Measurements from ENCODE around the gene AIG1.

The AIG1 gene

GRCh38 chr6:143098054-143098671, 37.5 kb downstream of the AIG1 start:
- Histone ChIP-seq H3K4me3 (ENCODE audit: low read depth, low read length) (no peak overlapping the region), H3K4me1 (no peaks in the 10 kb centered on the region), H3K27me3 (no peaks in the 10 kb centered on the region), H3K36me3 (no peaks in the 10 kb centered on the region), H3K9me3 (no peaks in the 10 kb centered on the region)
- DNase-seq: no peak
- TF ChIP-seq, protein P1, sequence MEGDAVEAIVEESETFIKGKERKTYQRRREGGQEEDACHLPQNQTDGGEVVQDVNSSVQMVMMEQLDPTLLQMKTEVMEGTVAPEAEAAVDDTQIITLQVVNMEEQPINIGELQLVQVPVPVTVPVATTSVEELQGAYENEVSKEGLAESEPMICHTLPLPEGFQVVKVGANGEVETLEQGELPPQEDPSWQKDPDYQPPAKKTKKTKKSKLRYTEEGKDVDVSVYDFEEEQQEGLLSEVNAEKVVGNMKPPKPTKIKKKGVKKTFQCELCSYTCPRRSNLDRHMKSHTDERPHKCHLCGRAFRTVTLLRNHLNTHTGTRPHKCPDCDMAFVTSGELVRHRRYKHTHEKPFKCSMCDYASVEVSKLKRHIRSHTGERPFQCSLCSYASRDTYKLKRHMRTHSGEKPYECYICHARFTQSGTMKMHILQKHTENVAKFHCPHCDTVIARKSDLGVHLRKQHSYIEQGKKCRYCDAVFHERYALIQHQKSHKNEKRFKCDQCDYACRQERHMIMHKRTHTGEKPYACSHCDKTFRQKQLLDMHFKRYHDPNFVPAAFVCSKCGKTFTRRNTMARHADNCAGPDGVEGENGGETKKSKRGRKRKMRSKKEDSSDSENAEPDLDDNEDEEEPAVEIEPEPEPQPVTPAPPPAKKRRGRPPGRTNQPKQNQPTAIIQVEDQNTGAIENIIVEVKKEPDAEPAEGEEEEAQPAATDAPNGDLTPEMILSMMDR (IDR thresholded peaks at IDR 0.05; ENCODE audit: low read depth, low read length): no peak

DNA sequence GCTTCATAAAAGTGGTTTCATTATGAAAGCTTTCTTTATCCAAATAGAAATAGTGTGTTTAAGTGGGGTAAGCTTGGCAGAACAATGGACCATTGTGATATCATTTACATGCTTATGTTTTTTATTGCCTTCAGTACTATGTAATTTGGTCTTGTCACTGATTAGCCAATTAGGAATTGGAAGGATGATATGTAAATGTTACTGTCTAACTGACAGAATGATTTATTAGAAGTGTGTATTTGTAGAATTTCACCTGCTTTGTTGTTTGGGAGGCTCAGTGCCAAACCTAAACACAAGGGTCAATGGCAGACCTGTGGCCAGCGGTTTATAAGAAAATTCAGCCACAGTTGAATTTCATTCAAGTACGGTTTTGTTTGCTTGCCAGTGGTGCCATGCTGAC, 39.0 kb downstream of the AIG1 start:
- no peak for DNase-seq

DNA sequence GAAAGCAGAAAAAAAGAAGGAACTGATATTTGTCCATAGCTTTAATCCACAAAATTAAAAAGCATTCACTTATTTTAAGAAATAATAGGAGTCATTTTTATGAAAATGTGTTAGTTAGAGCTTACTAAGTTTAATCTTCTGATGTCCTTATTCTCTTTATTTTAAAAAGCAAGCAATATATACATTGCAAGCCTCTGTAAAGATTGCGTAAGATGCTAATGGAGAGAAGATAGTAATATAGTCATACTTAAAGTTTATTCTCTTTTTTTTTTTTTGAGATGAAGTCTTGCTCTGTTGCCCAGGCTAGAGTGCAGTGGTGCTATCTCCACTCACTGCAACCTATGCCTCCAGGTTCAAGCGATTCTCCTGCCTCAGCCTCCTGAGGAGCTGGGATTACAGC, 39.7 kb downstream of the AIG1 start:
- Histone ChIP-seq H3K4me3 (ENCODE audit: low read depth, low read length) (no peak overlapping the region), H3K27me3 (no peaks in the 10 kb centered on the region), H3K9me3 (no peaks in the 10 kb centered on the region), H3K36me3 (no peaks in the 10 kb centered on the region), H3K4me1 (no peaks in the 10 kb centered on the region)
- no peak for DNase-seq
- TF ChIP-seq, protein P1 (IDR thresholded peaks at IDR 0.05; ENCODE audit: low read depth, low read length): no peak

More for the DNA sequence above, 39.0 kb downstream of the AIG1 start:
- H3K4me3 ChIP-seq (ENCODE audit: low read depth, low read length): no peak overlapping the region
- H3K36me3 ChIP-seq: no peaks in the 10 kb centered on the region
- no peaks in the 10 kb centered on the region for H3K27me3 ChIP-seq
- no peaks in the 10 kb centered on the region for H3K4me1 ChIP-seq
- H3K9me3 ChIP-seq: no peaks in the 10 kb centered on the region
- TF ChIP-seq, protein P1 (IDR thresholded peaks at IDR 0.05; ENCODE audit: low read depth, low read length): no peak

DNA sequence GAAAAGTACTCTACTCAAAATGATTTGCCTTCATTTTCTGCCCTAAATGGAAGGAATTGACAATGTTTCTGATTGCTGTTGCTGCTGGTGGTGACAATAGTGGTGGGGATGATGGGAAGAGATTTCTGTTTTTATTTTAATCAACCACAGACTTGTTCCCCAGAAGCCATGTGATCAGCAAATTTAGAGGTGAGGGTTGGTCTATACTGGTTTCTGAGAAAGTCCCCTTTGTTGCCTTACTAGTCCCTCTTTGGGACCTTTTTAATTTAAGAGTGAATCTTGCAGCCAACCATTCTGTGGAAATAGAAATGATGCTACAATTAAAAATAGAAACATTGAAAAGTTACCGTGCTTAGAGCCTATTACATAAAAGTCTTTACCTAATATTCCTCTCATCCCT, 43.2 kb downstream of the AIG1 start:
- Histone ChIP-seq H3K27me3 (no peaks in the 10 kb centered on the region), H3K4me3 (ENCODE audit: low read depth, low read length) (no peak overlapping the region)

DNA sequence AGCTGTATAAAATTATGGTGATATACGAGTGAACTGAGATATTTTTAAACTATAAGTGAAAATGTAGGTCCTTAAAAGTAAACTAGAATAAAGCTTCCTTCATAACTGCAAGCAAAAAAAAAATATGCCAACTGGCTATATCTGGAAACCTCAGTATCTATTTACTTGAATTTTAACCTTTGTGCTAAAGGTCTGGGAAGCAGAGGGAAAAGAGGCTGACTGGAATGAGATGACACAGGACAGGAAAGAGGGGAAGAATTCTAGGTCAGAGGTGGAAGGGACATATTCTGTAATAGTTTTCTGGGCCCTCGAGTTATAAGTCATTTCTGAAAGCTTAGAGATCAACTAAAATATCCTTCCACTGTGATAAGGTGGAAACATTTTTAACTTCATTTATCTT, 46.8 kb downstream of the AIG1 start:
- H3K36me3 ChIP-seq: no peaks in the 10 kb centered on the region
- H3K4me1 ChIP-seq: no peaks in the 10 kb centered on the region
- TF ChIP-seq, protein P1 (IDR thresholded peaks at IDR 0.05; ENCODE audit: low read depth, low read length): no peak
- H3K9me3 ChIP-seq: no peaks in the 10 kb centered on the region
- no peak for DNase-seq
- no peak overlapping the region for H3K4me3 ChIP-seq (ENCODE audit: low read depth, low read length)
- no peaks in the 10 kb centered on the region for H3K27me3 ChIP-seq

More for the DNA sequence above, 43.2 kb downstream of the AIG1 start:
- TF ChIP-seq, protein P1 (IDR thresholded peaks at IDR 0.05; ENCODE audit: low read depth, low read length): no peak
- Histone ChIP-seq H3K9me3 (no peaks in the 10 kb centered on the region), H3K4me1 (no peaks in the 10 kb centered on the region), H3K36me3 (no peaks in the 10 kb centered on the region)
- DNase-seq: no peak

- no peaks in the 10 kb centered on the region for H3K4me1 ChIP-seq
- TF ChIP-seq, protein P1 (IDR thresholded peaks at IDR 0.05; ENCODE audit: low read depth, low read length): no peak
- H3K4me3 ChIP-seq (ENCODE audit: low read depth, low read length): no peak overlapping the region
- H3K9me3 ChIP-seq: no peaks in the 10 kb centered on the region
- no peak for DNase-seq
- H3K36me3 ChIP-seq: no peaks in the 10 kb centered on the region
- H3K27me3 ChIP-seq: no peaks in the 10 kb centered on the region
These were observed 47.4 kb downstream of the AIG1 start for GRCh38 chr6:143107911-143108761.

Data from BE2C (cell line).